ENCODE results near the gene CFAP54. TPM values are rescaled to one million over a fixed set of nuclear protein-coding genes. Genes with fewer than 3 reads are reported as not detected.

The CFAP54 gene
- total RNA-seq, 1 donor from 2014 or later = 1.1 TPM

DNA sequence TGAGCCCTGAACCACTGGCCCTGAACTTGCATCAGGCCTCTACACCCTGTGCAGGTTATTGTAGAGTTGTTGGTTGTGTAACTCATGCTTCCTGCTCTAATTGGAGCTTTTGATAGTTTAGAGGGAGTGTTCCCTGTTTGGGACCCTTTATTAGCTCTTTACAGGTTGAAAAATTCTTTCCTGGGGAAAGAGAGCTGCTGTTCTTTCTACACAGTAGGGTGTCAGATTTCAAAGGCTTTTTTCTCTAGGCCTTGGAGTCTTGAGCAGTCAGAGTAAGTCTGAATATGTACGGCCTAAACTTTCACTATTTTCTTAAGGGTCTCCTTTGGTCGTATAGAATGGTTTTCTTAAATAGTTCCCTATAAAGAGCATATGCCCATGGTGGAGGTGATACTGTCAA lies 356.9 kb downstream of the CFAP54 start:
- H3K27me3 Mint-ChIP-seq (ENCODE audit: low read depth, unreplicated experiment) = no peaks in the 10 kb centered on the region
- no peak overlapping the region for H3K4me3 Mint-ChIP-seq (ENCODE audit: unreplicated experiment)
- Histone ChIP-seq H2AFZ (ENCODE audit: low read depth, low read length) (no peak overlapping the region), H4K20me1 (ENCODE audit: insufficient read depth, low read length) (no peaks in the 10 kb centered on the region), H3K4me3 (ENCODE audit: insufficient read depth, low read depth, low read length) (no peak overlapping the region), H3K4me1 (ENCODE audit: insufficient read depth, low read length) (no peaks in the 10 kb centered on the region), H3K79me2 (ENCODE audit: insufficient read depth, low read length) (no peaks in the 10 kb centered on the region), H3K36me3 (ENCODE audit: insufficient read depth, low read length) (no peaks in the 10 kb centered on the region), H3K9ac (ENCODE audit: low read length) (no peak overlapping the region), H3K27ac (ENCODE audit: low read depth, low read length) (no peak overlapping the region), H3K27me3 (ENCODE audit: insufficient read depth, low read length) (no peaks in the 10 kb centered on the region), H3K9me3 (ENCODE audit: insufficient read depth, low read depth, low read length) (no peaks in the 10 kb centered on the region), H3K4me2 (ENCODE audit: low read length) (no peak overlapping the region)
- DNase-seq (ENCODE audit: low read depth) (no peak), FAIRE-seq (no peak)
- peaks cover 1% of the 10 kb centered on the region for H3K9me3 Mint-ChIP-seq (ENCODE audit: unreplicated experiment)
- H3K36me3 Mint-ChIP-seq (ENCODE audit: low read depth, unreplicated experiment) = no peaks in the 10 kb centered on the region
- TF ChIP-seq, protein P1, sequence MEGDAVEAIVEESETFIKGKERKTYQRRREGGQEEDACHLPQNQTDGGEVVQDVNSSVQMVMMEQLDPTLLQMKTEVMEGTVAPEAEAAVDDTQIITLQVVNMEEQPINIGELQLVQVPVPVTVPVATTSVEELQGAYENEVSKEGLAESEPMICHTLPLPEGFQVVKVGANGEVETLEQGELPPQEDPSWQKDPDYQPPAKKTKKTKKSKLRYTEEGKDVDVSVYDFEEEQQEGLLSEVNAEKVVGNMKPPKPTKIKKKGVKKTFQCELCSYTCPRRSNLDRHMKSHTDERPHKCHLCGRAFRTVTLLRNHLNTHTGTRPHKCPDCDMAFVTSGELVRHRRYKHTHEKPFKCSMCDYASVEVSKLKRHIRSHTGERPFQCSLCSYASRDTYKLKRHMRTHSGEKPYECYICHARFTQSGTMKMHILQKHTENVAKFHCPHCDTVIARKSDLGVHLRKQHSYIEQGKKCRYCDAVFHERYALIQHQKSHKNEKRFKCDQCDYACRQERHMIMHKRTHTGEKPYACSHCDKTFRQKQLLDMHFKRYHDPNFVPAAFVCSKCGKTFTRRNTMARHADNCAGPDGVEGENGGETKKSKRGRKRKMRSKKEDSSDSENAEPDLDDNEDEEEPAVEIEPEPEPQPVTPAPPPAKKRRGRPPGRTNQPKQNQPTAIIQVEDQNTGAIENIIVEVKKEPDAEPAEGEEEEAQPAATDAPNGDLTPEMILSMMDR (IDR thresholded peaks at IDR 0.05; ENCODE audit: insufficient read depth, low read depth, low read length) = no peak
- no peak for TF ChIP-seq EZH2 (IDR thresholded peaks at IDR 0.05; ENCODE audit: insufficient read depth, low read length)
- peaks cover 8% of the 10 kb centered on the region for H3K4me1 Mint-ChIP-seq (ENCODE audit: low read depth, unreplicated experiment)
- H3K27ac Mint-ChIP-seq (ENCODE audit: unreplicated experiment) = no peak overlapping the region

DNA sequence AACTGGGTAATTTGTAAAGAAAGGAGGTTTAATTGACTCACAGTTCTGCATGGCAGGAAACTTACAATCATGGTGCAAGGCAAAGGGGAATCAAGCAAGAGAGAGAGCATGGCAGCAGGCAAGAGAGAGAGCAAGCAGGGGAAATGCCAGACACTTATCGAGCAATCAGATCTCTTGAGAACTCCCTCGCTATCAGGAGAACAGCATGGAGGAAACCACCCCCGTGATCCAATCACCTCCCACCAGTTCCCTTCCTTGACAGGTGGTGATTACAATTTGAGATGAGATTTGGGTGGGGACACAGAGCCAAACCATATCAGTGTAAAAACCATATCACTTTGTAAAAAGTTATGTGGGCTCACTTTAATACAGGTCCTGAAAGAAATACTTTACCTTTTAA lies 361.3 kb downstream of the CFAP54 start:
- peaks cover 2% of the 10 kb centered on the region for H3K36me3 Mint-ChIP-seq (ENCODE audit: low read depth, unreplicated experiment)
- H3K4me1 ChIP-seq (ENCODE audit: insufficient read depth, low read length) = no peaks in the 10 kb centered on the region
- H3K79me2 ChIP-seq (ENCODE audit: insufficient read depth, low read length) = no peaks in the 10 kb centered on the region
- no peaks in the 10 kb centered on the region for H3K9me3 ChIP-seq (ENCODE audit: insufficient read depth, low read depth, low read length)
- H3K27ac Mint-ChIP-seq (ENCODE audit: unreplicated experiment) = no peak overlapping the region
- H3K27ac ChIP-seq (ENCODE audit: low read depth, low read length) = no peak overlapping the region
- FAIRE-seq = no peak
- no peaks in the 10 kb centered on the region for H3K27me3 ChIP-seq (ENCODE audit: insufficient read depth, low read length)
- H4K20me1 ChIP-seq (ENCODE audit: insufficient read depth, low read length) = no peaks in the 10 kb centered on the region
- H3K36me3 ChIP-seq (ENCODE audit: insufficient read depth, low read length) = no peaks in the 10 kb centered on the region
- no peaks in the 10 kb centered on the region for H3K27me3 Mint-ChIP-seq (ENCODE audit: low read depth, unreplicated experiment)
- peaks cover 8% of the 10 kb centered on the region for H3K4me1 Mint-ChIP-seq (ENCODE audit: low read depth, unreplicated experiment)
- no peak overlapping the region for H3K9ac ChIP-seq (ENCODE audit: low read length)
- no peak overlapping the region for H3K4me2 ChIP-seq (ENCODE audit: low read length)
- H2AFZ ChIP-seq (ENCODE audit: low read depth, low read length) = no peak overlapping the region
- H3K9me3 Mint-ChIP-seq (ENCODE audit: unreplicated experiment) = no peaks in the 10 kb centered on the region
- DNase-seq (ENCODE audit: low read depth) = no peak
- H3K4me3 ChIP-seq (ENCODE audit: insufficient read depth, low read depth, low read length) = no peak overlapping the region
- TF ChIP-seq, protein P1 (IDR thresholded peaks at IDR 0.05; ENCODE audit: insufficient read depth, low read depth, low read length) = no peak
- TF ChIP-seq EZH2 (IDR thresholded peaks at IDR 0.05; ENCODE audit: insufficient read depth, low read length) = no peak
- H3K4me3 Mint-ChIP-seq (ENCODE audit: unreplicated experiment) = no peak overlapping the region

DNA sequence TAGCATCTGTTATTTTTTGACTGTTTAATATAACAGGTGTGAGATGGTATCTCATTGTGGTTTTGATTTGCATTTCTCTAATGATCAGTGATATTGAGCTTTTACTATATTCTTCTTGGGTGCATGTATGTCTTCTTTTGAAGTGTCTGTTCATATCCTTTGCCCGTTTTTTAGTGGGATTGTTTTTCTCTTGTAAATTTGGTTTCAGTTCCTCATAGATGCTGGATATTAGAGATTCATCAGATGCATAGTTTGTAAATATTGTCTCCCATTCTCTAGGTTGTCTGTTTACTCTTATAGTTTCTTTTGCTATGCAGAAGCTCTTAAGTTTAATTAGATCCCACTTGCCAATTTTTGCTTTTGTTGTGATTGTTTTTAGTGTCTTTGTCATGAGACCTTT lies 368.8 kb downstream of the CFAP54 start:
- no peaks in the 10 kb centered on the region for H3K36me3 ChIP-seq (ENCODE audit: insufficient read depth, low read length)

More for the DNA sequence above, 368.8 kb downstream of the CFAP54 start:
- H3K9ac ChIP-seq (ENCODE audit: low read length) = no peak overlapping the region
- H4K20me1 ChIP-seq (ENCODE audit: insufficient read depth, low read length) = no peaks in the 10 kb centered on the region
- H3K4me1 ChIP-seq (ENCODE audit: insufficient read depth, low read length) = peaks cover 3% of the 10 kb centered on the region
- no peaks in the 10 kb centered on the region for H3K27me3 ChIP-seq (ENCODE audit: insufficient read depth, low read length)
- Mint-ChIP-seq H3K9me3 (ENCODE audit: unreplicated experiment) (peaks cover 10% of the 10 kb centered on the region), H3K36me3 (ENCODE audit: low read depth, unreplicated experiment) (peaks cover 6% of the 10 kb centered on the region), H3K27ac (ENCODE audit: unreplicated experiment) (no peak overlapping the region), H3K4me1 (ENCODE audit: low read depth, unreplicated experiment) (peaks cover 14% of the 10 kb centered on the region), H3K27me3 (ENCODE audit: low read depth, unreplicated experiment) (peaks cover 4% of the 10 kb centered on the region), H3K4me3 (ENCODE audit: unreplicated experiment) (no peak overlapping the region)
- H3K9me3 ChIP-seq (ENCODE audit: insufficient read depth, low read depth, low read length) = no peaks in the 10 kb centered on the region
- H3K4me2 ChIP-seq (ENCODE audit: low read length) = no peak overlapping the region
- H3K79me2 ChIP-seq (ENCODE audit: insufficient read depth, low read length) = no peaks in the 10 kb centered on the region
- TF ChIP-seq EZH2 (IDR thresholded peaks at IDR 0.05; ENCODE audit: insufficient read depth, low read length) = no peak
- TF ChIP-seq, protein P1 (IDR thresholded peaks at IDR 0.05; ENCODE audit: insufficient read depth, low read depth, low read length) = no peak
- DNase-seq (ENCODE audit: low read depth) (no peak), FAIRE-seq (no peak)
- H3K27ac ChIP-seq (ENCODE audit: low read depth, low read length) = no peak overlapping the region
- H3K4me3 ChIP-seq (ENCODE audit: insufficient read depth, low read depth, low read length) = no peak overlapping the region
- H2AFZ ChIP-seq (ENCODE audit: low read depth, low read length) = no peak overlapping the region
